WTC11 (cell line): Measurements from ENCODE around the gene IL24. TPM values are rescaled to one million over a fixed set of nuclear protein-coding genes. Genes with fewer than 3 reads are reported as not detected.

Source experiments
- ATAC-seq: fragments of 200-7000 bp; cut with Tn5 transposase; 2 replicates; pipeline ENCODE4 v1.10.0; 2021; ENCODE audit warnings: mild to moderate bottlenecking, moderate library complexity
- CTCF ChIA-PET: fragments of 300-600 bp; sonication (Branson Sonifier 250); formaldehyde crosslinking; loops from one replicate; lab custom pipeline; 2021; ENCODE audit warnings: antibody characterized with exemption; lab: Charles Lee
- POLR2A ChIA-PET: fragments of 350-600 bp; sonication (Branson Sonifier 250); formaldehyde crosslinking; loops from one replicate; lab custom pipeline; 2021; ENCODE audit warnings: antibody characterized with exemption; lab: Charles Lee
- DNase-seq: peaks from one replicate; pipeline ENCODE4 v3.0.0; 2021; ENCODE audit warnings: low spot score
- H3K27ac Mint-ChIP-seq: 2 replicates; pipeline ENCODE4 v1.8.0; 2021; ENCODE audit warnings: mixed read lengths
- H3K27me3 Mint-ChIP-seq: 2 replicates; pipeline ENCODE4 v1.8.0; 2021; ENCODE audit warnings: low read depth, mild to moderate bottlenecking, moderate library complexity, mixed read lengths
- H3K36me3 Mint-ChIP-seq: 2 replicates; pipeline ENCODE4 v1.8.0; 2021; ENCODE audit warnings: mixed read lengths
- H3K4me1 Mint-ChIP-seq: 2 replicates; pipeline ENCODE4 v1.8.0; 2022; ENCODE audit warnings: mixed read lengths
- H3K4me3 Mint-ChIP-seq: 2 replicates; pipeline ENCODE4 v1.8.0; 2021; ENCODE audit warnings: mild to moderate bottlenecking, moderate library complexity, mixed read lengths
- H3K9me3 Mint-ChIP-seq: 2 replicates; pipeline ENCODE4 v1.8.0; 2021; ENCODE audit warnings: mixed read lengths
- CREB1 ChIP-seq: sonication (generic); formaldehyde crosslinking; IDR thresholded peaks from 2 replicates; pipeline ENCODE4 v1.8.0; 2023; ENCODE audit warnings: mild to moderate bottlenecking, missing genetic modification reagents
- E2F1 ChIP-seq: sonication (generic); formaldehyde crosslinking; IDR thresholded peaks from 2 replicates; pipeline ENCODE4 v1.8.0; 2022; ENCODE audit warnings: mild to moderate bottlenecking, missing genetic modification reagents
- ELF4 ChIP-seq: sonication (generic); formaldehyde crosslinking; IDR thresholded peaks from 2 replicates; pipeline ENCODE4 v1.8.1; 2022; ENCODE audit warnings: low read depth, mild to moderate bottlenecking, moderate library complexity, missing genetic modification reagents
- ETV6 ChIP-seq: sonication (generic); formaldehyde crosslinking; IDR thresholded peaks from 2 replicates; pipeline ENCODE4 v1.8.1; 2022; ENCODE audit warnings: mild to moderate bottlenecking, missing genetic modification reagents
- GABPB1 ChIP-seq: sonication (generic); formaldehyde crosslinking; IDR thresholded peaks from 2 replicates; pipeline ENCODE4 v1.8.1; 2023; ENCODE audit warnings: mild to moderate bottlenecking, missing genetic modification reagents
- GTF2I ChIP-seq: fragments of 250-450 bp; sonication (Bioruptor Pico); conservative IDR thresholded peaks from 2 replicates; pipeline ENCODE4 v1.4.0; 2021; ENCODE audit warnings: mild to moderate bottlenecking
- JUN ChIP-seq: sonication (generic); formaldehyde crosslinking; IDR thresholded peaks from 2 replicates; pipeline ENCODE4 v1.8.0; 2023; ENCODE audit warnings: mild to moderate bottlenecking, missing genetic modification reagents
- KAT7 ChIP-seq: sonication (generic); formaldehyde crosslinking; IDR thresholded peaks from 2 replicates; pipeline ENCODE4 v1.8.1; 2023; ENCODE audit warnings: missing genetic modification reagents, mild to moderate bottlenecking, borderline replicate concordance
- TEAD1 ChIP-seq: sonication (generic); formaldehyde crosslinking; IDR thresholded peaks from 2 replicates; pipeline ENCODE4 v1.8.0; 2022; ENCODE audit warnings: mild to moderate bottlenecking, missing genetic modification reagents
- ZNF232 ChIP-seq: sonication (generic); formaldehyde crosslinking; IDR thresholded peaks from 2 replicates; pipeline ENCODE4 v1.8.0; 2022; ENCODE audit warnings: mild to moderate bottlenecking, missing genetic modification reagents
- ZNF317 ChIP-seq: sonication (generic); formaldehyde crosslinking; IDR thresholded peaks from 2 replicates; pipeline ENCODE4 v1.8.1; 2023; ENCODE audit warnings: low read depth, mild to moderate bottlenecking, moderate library complexity, missing genetic modification reagents, borderline replicate concordance
- ZNF423 ChIP-seq: fragments of 250-450 bp; sonication (Bioruptor Pico); IDR thresholded peaks from 2 replicates; pipeline ENCODE4 v2.1.2; 2022; ENCODE audit warnings: mild to moderate bottlenecking, moderate library complexity
- total RNA-seq: library from RNA; stranded (reverse); gene quantifications from 3 replicates; pipeline ENCODE4 v1.2.3, GENCODE V29; 2021
- TF ChIP-seq, protein P1 (sequence below): sonication (generic); formaldehyde crosslinking; conservative IDR thresholded peaks from 2 replicates; pipeline ENCODE4 v1.8.1; 2023; ENCODE audit warnings: mild to moderate bottlenecking, low read depth, missing genetic modification reagents, moderate library complexity
- TF ChIP-seq, protein P2 (sequence below): fragments of 250-450 bp; sonication (Bioruptor Pico); IDR thresholded peaks from 2 replicates; pipeline ENCODE4 v1.9.0; 2021; ENCODE audit warnings: mild to moderate bottlenecking, borderline replicate concordance
- TF ChIP-seq, protein P3 (sequence below): sonication (generic); formaldehyde crosslinking; IDR thresholded peaks from 2 replicates; pipeline ENCODE4 v1.8.1; 2023; ENCODE audit warnings: mild to moderate bottlenecking, moderate library complexity, missing genetic modification reagents
- TF ChIP-seq, protein P4 (sequence below): fragments of 200-600 bp; IDR thresholded peaks from 2 replicates; pipeline ENCODE4 v1.8.0; 2022; ENCODE audit warnings: antibody characterized with exemption

The IL24 gene
- total RNA-seq, 1 experiment from 2014 or later, result not detected

GRCh38 chr1:206905295-206906164 is 8.3 kb downstream of the IL24 start:
- CTCF ChIA-PET, result interaction anchor here (1.1 to 1.4 kb wide), 2 partner anchors 30 to 87 kb away, joined by 3 to 4 read pairs; no protein-coding TSS in a partner anchor
- POLR2A ChIA-PET, result no interaction called here
- Mint-ChIP-seq H3K27ac (no peak overlapping the region), H3K4me1 (peaks cover 12% of the 10 kb centered on the region), H3K4me3 (no peak overlapping the region), H3K36me3 (no peaks in the 10 kb centered on the region), H3K9me3 (no peaks in the 10 kb centered on the region), H3K27me3 (peaks cover 39% of the 10 kb centered on the region)
- ATAC-seq (no peak), DNase-seq (no peak)
- TF ChIP-seq CREB1 (CRISPR knock-in tag) (no peak), KAT7 (no peak), ELF4 (CRISPR knock-in tag) (no peak), GABPB1 (CRISPR knock-in tag) (no peak), ZNF317 (no peak), TEAD1 (CRISPR knock-in tag) (no peak), ZNF423 (CRISPR knock-in tag) (no peak), GTF2I (no peak)
- TF ChIP-seq, protein P1, sequence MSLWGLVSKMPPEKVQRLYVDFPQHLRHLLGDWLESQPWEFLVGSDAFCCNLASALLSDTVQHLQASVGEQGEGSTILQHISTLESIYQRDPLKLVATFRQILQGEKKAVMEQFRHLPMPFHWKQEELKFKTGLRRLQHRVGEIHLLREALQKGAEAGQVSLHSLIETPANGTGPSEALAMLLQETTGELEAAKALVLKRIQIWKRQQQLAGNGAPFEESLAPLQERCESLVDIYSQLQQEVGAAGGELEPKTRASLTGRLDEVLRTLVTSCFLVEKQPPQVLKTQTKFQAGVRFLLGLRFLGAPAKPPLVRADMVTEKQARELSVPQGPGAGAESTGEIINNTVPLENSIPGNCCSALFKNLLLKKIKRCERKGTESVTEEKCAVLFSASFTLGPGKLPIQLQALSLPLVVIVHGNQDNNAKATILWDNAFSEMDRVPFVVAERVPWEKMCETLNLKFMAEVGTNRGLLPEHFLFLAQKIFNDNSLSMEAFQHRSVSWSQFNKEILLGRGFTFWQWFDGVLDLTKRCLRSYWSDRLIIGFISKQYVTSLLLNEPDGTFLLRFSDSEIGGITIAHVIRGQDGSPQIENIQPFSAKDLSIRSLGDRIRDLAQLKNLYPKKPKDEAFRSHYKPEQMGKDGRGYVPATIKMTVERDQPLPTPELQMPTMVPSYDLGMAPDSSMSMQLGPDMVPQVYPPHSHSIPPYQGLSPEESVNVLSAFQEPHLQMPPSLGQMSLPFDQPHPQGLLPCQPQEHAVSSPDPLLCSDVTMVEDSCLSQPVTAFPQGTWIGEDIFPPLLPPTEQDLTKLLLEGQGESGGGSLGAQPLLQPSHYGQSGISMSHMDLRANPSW, result no peak
- TF ChIP-seq, protein P2, sequence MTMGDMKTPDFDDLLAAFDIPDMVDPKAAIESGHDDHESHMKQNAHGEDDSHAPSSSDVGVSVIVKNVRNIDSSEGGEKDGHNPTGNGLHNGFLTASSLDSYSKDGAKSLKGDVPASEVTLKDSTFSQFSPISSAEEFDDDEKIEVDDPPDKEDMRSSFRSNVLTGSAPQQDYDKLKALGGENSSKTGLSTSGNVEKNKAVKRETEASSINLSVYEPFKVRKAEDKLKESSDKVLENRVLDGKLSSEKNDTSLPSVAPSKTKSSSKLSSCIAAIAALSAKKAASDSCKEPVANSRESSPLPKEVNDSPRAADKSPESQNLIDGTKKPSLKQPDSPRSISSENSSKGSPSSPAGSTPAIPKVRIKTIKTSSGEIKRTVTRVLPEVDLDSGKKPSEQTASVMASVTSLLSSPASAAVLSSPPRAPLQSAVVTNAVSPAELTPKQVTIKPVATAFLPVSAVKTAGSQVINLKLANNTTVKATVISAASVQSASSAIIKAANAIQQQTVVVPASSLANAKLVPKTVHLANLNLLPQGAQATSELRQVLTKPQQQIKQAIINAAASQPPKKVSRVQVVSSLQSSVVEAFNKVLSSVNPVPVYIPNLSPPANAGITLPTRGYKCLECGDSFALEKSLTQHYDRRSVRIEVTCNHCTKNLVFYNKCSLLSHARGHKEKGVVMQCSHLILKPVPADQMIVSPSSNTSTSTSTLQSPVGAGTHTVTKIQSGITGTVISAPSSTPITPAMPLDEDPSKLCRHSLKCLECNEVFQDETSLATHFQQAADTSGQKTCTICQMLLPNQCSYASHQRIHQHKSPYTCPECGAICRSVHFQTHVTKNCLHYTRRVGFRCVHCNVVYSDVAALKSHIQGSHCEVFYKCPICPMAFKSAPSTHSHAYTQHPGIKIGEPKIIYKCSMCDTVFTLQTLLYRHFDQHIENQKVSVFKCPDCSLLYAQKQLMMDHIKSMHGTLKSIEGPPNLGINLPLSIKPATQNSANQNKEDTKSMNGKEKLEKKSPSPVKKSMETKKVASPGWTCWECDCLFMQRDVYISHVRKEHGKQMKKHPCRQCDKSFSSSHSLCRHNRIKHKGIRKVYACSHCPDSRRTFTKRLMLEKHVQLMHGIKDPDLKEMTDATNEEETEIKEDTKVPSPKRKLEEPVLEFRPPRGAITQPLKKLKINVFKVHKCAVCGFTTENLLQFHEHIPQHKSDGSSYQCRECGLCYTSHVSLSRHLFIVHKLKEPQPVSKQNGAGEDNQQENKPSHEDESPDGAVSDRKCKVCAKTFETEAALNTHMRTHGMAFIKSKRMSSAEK (CRISPR knock-in tag), result no peak

DNA sequence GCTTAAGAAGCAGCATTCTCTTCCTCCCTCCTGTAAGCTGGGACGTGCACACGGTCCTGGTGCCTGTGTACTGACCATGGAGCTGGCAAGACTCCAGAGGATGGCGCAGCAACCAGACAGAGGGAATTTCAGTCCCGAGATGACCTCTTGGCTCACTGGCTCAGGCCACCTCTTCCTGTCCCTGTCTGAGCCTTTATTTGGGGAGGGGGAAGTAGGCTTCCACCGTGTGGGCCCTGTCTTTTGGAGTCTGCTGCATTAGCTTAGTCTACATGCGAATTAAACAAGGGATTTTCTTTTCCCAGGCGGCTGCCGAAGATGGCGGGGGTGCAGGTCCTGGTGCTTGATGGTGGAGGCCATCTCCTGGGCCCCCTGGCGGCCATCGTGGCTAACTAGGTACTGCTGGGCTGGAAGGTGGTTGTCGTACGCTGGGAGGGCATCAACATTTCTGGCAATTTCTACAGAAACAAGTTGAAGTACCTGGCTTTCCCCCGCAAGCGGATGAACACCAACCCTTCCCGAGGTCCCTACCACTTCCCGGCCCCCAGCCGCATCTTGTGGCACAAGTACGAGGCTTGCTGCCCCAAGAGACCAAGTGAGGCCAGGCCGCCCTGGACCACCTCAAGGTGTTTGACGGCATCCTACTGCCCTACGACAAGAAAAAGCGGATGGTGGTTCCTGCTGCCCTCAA is 10.2 kb downstream of the IL24 start:
- peaks cover 12% of the 10 kb centered on the region for H3K4me1 Mint-ChIP-seq
- H3K9me3 Mint-ChIP-seq, result no peaks in the 10 kb centered on the region
- DNase-seq (peak; percentile 77), ATAC-seq (peak; percentile 41)
- no peaks in the 10 kb centered on the region for H3K36me3 Mint-ChIP-seq
- H3K27me3 Mint-ChIP-seq, result peaks cover 51% of the 10 kb centered on the region
- CTCF ChIA-PET, result interaction anchor here (0.6 to 3.4 kb wide), 16 partner anchors 12 to 372 kb away, joined by 3 to 26 read pairs (median 3); partner anchors contain the start of gene IL20
- TF ChIP-seq, protein P3, sequence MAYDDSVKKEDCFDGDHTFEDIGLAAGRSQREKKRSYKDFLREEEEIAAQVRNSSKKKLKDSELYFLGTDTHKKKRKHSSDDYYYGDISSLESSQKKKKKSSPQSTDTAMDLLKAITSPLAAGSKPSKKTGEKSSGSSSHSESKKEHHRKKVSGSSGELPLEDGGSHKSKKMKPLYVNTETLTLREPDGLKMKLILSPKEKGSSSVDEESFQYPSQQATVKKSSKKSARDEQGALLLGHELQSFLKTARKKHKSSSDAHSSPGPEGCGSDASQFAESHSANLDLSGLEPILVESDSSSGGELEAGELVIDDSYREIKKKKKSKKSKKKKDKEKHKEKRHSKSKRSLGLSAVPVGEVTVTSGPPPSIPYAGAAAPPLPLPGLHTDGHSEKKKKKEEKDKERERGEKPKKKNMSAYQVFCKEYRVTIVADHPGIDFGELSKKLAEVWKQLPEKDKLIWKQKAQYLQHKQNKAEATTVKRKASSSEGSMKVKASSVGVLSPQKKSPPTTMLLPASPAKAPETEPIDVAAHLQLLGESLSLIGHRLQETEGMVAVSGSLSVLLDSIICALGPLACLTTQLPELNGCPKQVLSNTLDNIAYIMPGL (CRISPR knock-in tag), result peak; percentile 14; the same call in 1 of the 2 replicates
- TF ChIP-seq E2F1 (CRISPR knock-in tag) (no peak), ZNF232 (CRISPR knock-in tag) (no peak), JUN (no peak), ETV6 (CRISPR knock-in tag) (0 out of 2 replicates have a peak, but pooled peaks have one; percentile 43)
- TF ChIP-seq, protein P4, sequence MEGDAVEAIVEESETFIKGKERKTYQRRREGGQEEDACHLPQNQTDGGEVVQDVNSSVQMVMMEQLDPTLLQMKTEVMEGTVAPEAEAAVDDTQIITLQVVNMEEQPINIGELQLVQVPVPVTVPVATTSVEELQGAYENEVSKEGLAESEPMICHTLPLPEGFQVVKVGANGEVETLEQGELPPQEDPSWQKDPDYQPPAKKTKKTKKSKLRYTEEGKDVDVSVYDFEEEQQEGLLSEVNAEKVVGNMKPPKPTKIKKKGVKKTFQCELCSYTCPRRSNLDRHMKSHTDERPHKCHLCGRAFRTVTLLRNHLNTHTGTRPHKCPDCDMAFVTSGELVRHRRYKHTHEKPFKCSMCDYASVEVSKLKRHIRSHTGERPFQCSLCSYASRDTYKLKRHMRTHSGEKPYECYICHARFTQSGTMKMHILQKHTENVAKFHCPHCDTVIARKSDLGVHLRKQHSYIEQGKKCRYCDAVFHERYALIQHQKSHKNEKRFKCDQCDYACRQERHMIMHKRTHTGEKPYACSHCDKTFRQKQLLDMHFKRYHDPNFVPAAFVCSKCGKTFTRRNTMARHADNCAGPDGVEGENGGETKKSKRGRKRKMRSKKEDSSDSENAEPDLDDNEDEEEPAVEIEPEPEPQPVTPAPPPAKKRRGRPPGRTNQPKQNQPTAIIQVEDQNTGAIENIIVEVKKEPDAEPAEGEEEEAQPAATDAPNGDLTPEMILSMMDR, result peak; percentile 48; the same call in 1 of the 2 replicates
- peak overlapping the region; percentile 38; the same call in 1 of the 2 replicates for H3K4me3 Mint-ChIP-seq
- no peak overlapping the region for H3K27ac Mint-ChIP-seq
- POLR2A ChIA-PET, result no interaction called here
